Mucosa of rectum (tissue), 2 donors: ENCODE results near the gene RTP5.

Experiments used
- H3K27ac ChIP-seq, 2 donors: one replicate each; pipeline ENCODE4 v1.7.0; 2013; ENCODE audit warnings: inconsistent platforms in 2 of 2, low read depth in 2 of 2, low read length in 2 of 2
- H3K27me3 ChIP-seq, 2 donors: one replicate each; pipeline ENCODE4 v1.7.0; 2013; ENCODE audit warnings: low read length in 2 of 2; ENCODE audit not compliant: control insufficient read depth in 2 of 2, insufficient read depth in 2 of 2
- H3K36me3 ChIP-seq, 2 donors: one replicate each; pipeline ENCODE4 v1.7.0; 2013; ENCODE audit warnings: low read length in 2 of 2; ENCODE audit not compliant: control insufficient read depth in 2 of 2, insufficient read depth in 2 of 2
- H3K4me1 ChIP-seq, 2 donors: one replicate each; pipeline ENCODE4 v1.7.0; 2013; ENCODE audit warnings: low read length in 2 of 2, mild to moderate bottlenecking in 1 of 2; ENCODE audit not compliant: control insufficient read depth in 2 of 2, insufficient read depth in 2 of 2
- H3K4me3 ChIP-seq, 2 donors: one replicate each; pipeline ENCODE4 v1.7.0; 2013; ENCODE audit warnings: low read length in 2 of 2
- H3K9ac ChIP-seq, 2 donors: one replicate each; pipeline ENCODE4 v1.7.0; 2013; ENCODE audit warnings: low read length in 2 of 2, low read depth in 1 of 2, mild to moderate bottlenecking in 1 of 2
- H3K9me3 ChIP-seq, 2 donors: one replicate each; pipeline ENCODE4 v1.7.0; 2013; ENCODE audit warnings: low read length in 2 of 2; ENCODE audit not compliant: control insufficient read depth in 2 of 2
- donor health status: healthy.
- donor health status: Normal muscosa, but diverticular disease.

Gene RTP5

DNA sequence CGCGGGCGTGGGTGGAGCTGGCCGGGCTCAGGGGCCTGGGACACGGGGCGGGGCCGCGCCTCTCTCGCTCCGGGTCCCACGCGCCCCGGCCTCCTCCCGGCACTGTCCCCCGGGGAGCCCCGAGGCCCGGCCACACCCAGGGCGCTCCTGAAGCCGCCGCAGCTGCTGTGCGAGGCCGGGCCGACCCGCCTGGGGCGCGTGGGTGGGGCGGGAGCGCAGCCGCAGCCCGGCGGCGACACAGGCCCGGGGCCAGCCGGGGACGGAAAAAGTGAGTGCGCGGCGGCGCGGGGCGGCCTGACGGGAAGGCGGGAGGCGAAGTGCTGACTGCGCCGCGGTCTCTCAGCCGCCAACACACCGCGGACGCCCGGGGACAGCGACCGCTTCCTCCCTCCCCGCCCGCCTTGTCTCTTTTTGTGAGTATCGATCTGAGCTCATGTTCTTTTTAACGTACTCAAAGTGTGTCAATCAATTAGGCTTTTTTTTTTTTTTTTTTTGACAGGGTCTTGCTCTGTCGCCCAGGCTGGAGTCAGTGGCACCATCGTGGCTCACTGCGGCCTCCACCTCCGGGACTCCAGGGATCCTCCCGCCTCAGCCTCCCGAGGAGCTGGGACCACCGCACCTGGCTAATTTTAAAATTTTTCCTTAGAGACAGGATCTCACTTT lies 25.3 kb upstream of the RTP5 start:
- Histone ChIP-seq H3K4me3 (peak overlapping the region; percentile 48 to 67), H3K27me3 (no peaks in the 10 kb centered on the region), H3K36me3 (no peaks in the 10 kb centered on the region), H3K27ac (no peak overlapping the region), H3K4me1 (peaks cover 7 to 9% of the 10 kb centered on the region in 2 donors), H3K9me3 (no peaks in the 10 kb centered on the region), H3K9ac (peak overlapping the region; percentile 52 to 68)

DNA sequence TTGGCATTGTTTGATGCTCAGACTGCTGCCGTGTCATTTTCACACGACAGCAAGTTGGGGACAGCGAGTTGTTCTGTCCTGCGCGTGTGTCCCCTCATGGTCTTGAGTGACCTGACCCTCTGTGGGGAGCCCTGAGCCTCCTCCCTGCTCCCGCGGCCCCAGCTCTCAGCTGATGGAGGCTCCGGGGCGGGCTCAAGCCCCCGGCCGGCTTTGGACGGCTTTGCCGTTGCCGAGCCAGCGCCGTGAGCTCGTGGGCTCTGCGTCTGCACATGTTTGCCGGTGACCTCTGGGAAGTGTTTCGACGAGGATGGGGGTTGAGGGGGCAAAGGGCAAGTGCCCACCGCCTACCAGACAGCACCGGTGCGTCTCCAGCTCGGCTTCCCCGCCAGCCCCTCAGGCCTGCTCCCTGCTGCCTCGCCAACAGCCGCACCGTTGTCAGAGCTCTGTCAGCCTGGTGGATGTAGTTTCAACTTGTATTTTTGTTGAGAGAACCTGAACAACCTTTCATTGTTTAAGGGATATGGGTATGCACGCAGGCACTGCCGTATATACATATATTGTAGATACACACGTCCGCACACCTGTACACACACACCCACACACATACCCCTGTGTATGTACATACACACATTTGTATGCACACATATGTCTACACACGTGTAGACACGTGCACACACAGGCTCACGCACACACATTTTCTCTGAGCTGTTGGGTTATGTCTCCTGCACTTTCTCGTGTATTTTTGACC lies 24.5 kb upstream of the RTP5 start:
- Histone ChIP-seq H3K9ac (peak overlapping the region in 1 of 2 donors; percentile 68), H3K36me3 (no peaks in the 10 kb centered on the region), H3K27ac (no peak overlapping the region), H3K4me3 (no peak overlapping the region), H3K4me1 (peaks cover 7 to 9% of the 10 kb centered on the region in 2 donors), H3K9me3 (no peaks in the 10 kb centered on the region), H3K27me3 (no peaks in the 10 kb centered on the region)

DNA sequence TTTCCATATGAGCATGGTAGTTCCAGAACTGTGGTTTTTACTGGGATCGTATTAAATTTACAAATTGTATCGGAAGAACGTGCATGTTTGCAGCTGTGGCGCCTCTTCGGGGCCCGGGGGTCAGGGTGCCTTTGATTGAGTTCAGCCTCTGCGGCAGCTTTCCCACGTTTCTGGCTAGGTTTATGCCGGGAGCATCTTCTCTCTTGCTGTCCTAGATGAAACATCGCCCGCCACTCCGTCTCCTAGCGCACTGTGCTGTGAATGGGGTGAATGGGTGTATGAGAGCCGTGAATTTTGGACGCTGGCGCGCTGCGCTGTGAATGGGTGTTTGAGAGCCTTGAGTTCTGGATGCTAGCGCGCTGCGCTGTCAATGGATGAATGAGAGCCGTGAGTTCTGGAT lies 23.1 kb upstream of the RTP5 start:
- Histone ChIP-seq H3K36me3 (no peaks in the 10 kb centered on the region), H3K27ac (no peak overlapping the region), H3K4me1 (peaks cover 7 to 9% of the 10 kb centered on the region in 2 donors), H3K9ac (no peak overlapping the region), H3K4me3 (no peak overlapping the region), H3K27me3 (no peaks in the 10 kb centered on the region), H3K9me3 (no peaks in the 10 kb centered on the region)

DNA sequence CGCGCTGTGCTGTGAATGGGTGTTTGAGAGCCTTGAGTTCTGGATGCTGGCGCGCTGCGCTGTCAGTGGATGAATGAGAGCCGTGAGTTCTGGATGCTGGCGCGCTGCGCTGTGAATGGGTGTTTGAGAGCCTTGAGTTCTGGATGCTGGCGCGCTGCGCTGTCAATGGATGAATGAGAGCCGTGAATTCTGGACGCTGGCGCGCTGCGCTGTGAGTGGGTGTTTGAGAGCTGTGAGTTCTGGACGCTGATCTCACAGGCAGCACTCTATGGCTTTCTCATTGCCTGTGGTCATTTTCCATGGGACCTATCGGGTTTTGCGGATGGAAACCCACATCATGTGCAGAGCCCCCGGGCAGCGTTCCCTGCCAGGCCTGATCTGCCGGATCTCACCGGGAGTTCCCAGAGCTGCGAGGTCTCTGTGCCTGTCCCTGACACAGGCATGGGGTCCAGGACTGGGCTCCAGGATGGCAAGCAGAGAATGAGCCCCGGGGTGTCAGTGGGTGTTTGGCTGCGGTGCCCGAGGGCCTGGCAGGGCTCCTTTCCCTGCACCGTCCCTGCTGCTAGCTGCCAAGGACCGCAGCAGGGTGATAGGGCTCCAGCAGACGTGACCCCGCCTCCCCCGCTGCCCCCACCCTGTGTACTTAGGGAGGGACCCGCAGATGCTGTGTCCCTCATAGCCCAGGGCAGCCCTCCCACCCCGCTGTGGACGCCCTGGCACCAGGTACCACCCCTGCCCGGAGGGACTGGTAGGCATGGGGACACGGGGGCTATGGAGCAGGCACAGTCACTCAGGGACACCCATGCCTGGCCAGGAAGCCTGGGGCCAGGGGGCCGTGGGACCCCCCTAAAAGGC lies 20.5 kb upstream of the RTP5 start:
- Histone ChIP-seq H3K27me3 (no peaks in the 10 kb centered on the region), H3K4me3 (no peak overlapping the region), H3K9ac (no peak overlapping the region), H3K4me1 (peaks cover 5 to 7% of the 10 kb centered on the region in 2 donors), H3K36me3 (no peaks in the 10 kb centered on the region), H3K9me3 (no peaks in the 10 kb centered on the region), H3K27ac (no peak overlapping the region)

DNA sequence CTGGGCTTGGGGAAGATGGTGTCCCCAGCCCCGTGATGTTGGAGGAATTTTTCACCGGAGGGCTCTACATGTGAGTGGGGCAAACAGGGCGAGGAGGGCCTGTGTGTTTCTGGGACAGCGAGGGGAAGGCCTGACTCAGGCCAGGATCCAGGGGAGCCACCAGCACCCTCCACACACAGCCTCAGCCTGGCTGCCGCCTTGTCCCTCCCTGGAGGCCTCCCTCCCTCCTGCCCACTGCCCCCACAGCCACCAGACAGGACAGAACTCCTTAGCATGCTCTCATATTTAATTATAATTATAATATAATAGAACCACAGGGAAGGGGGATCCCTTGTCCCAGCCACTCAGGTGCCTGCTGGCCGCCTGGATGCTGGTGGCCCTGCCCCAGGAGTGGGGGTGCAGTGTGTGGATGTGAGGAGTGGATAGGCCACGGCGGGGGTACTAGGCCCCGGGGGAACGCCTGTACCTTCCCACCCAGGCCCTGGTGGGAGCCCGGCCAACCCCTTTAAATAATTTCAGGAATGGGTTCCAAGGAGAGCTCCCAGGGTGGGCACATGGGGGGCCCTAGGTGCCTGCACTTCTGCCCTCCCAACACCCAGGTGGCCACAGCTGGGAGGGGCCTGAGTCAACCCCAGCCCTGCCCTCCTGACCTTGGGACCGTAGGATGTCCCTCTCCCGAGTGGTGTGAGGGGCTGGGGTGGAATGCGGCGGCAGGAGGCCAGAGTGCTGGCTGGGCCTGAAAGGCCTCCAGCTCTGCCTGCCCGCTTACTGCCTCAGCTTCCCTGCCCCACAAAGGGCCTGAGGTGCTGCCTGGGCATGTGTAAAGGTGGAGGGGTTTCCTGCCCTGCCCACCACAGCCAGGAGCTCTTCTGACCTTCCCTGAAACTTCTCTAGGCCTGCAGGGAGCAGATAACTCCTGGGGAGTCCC lies 19.6 kb upstream of the RTP5 start:
- Histone ChIP-seq H3K36me3 (no peaks in the 10 kb centered on the region), H3K4me1 (peaks cover 0 to 2% of the 10 kb centered on the region in 2 donors), H3K9me3 (no peaks in the 10 kb centered on the region), H3K27me3 (no peaks in the 10 kb centered on the region), H3K4me3 (no peak overlapping the region), H3K9ac (no peak overlapping the region), H3K27ac (no peak overlapping the region)

DNA sequence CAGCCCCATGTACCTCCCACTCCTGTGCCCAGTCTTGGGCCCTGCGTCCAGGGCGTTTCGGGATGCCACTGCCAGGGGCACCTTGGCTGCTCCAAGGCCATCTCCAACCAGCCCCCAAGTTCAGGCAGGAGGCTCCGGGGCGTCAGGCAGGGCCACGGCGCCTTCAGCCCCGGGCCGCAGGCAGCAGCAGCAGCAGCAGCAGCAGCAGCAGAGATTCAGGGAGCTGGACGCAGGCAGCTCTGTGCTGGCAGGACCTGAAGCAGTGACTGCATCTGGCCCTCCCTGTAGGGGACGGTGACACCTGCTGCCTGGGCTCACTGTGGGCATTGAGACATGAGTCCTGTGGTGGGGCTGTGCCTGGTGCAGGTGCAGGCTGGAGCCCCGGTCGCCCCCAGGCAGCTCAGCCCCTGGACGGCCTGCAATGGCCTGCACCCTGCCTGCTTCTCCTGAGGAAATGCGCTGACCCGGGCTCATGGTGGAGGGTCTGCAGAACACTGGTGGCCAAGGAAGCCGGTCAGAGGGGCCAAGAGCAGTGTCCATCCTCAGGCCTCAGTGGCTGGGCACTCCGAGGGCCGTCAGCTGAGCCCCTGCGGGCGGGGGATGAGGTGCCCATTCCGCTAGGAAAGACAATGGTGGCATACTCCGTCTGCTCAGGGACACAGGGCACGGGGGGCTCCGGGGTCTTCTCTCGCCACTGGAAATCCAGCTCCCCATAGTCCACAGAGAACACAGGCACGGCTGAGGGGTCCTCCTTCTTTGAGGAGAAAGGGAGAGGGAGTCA lies 18.8 kb upstream of the RTP5 start:
- no peak overlapping the region for H3K9ac ChIP-seq
- no peaks in the 10 kb centered on the region for H3K27me3 ChIP-seq
- no peak overlapping the region for H3K4me3 ChIP-seq
- H3K9me3 ChIP-seq, result no peaks in the 10 kb centered on the region
- no peak overlapping the region for H3K27ac ChIP-seq
- H3K4me1 ChIP-seq, result peaks cover 0 to 2% of the 10 kb centered on the region in 2 donors
- H3K36me3 ChIP-seq, result no peaks in the 10 kb centered on the region

DNA sequence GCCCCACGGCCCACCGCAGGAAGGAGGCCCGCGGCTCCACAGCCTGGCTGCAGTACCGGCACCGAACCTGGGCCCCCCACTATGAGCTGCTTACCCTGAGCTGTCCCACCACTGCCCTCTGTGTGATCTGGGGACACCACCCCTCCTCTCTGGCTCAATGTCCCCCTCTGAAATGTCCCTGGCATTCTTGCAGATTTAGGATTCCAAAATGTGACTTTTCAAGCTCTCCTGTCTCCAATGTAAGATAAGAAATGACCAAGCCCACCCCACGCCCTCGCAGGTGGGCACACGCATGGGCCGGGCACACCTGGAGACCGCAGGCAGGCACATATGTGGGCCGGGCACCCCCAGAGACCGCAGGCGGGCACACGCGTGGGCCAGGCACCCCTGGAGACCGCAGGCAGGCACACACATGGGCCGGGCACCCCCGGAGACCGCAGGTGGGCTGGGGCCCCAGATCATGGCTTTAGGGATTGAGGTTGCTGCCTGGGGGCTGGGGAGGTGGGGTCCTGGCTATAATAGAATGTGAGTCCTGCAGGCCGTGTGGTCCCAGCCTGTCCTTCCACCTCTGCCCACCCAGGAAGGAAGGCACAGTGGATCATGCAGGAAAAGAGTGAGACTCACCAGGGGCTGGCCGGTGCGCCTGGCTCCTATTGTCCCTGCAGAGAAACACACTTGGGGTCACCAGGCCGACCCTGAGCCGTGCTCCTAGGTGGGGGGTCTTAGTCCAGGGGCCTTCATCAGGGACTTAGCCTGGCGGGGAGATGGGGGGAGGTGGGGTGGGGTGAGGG lies 18.0 kb upstream of the RTP5 start:
- Histone ChIP-seq H3K27ac (no peak overlapping the region), H3K4me3 (no peak overlapping the region), H3K27me3 (no peaks in the 10 kb centered on the region), H3K4me1 (no peaks in the 10 kb centered on the region), H3K9me3 (no peaks in the 10 kb centered on the region), H3K9ac (no peak overlapping the region), H3K36me3 (no peaks in the 10 kb centered on the region)

DNA sequence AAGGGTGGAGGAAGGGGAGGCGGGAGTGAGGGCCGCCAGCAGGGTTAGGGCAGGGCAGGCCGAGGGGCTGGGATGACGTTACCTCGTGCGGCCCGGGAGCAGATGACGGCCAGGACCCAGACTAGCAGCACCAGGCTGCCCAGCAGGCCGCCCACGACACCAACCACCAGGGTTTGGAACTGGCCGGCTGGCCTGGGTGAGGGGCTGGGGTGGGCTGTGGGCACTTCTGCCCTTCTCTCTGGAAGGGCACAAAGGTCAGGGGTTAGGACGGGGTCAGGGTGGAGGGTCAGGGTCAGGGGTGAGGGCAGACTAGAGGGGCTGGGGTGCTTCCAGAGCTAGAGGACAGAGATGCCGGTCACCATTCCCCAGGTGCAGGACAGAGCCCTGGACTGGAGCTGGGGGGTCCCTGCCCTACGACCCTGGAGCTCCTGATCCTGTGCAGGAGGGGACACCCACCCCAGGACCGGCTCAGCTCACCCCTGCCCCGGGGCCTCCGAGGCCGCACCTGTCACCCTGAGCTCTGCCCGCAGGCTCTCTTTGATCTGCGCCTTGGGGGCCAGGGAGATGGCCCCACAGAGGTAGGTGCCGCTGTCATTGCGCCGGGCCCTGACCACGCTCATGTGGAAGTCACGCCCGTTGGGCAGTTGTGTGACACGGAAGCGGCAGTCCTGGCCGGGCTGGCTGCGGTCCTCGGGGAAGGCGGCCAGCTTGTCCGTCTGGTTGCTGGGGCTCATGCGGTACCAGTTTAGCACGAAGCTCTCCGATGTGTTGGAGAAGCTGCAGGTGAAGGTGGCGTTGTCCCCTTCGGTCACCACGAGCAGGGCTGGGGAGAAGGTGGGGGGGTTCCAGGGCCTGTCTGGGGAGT lies 17.2 kb upstream of the RTP5 start:
- Histone ChIP-seq H3K4me1 (no peaks in the 10 kb centered on the region), H3K9me3 (no peaks in the 10 kb centered on the region), H3K9ac (no peak overlapping the region), H3K27ac (no peak overlapping the region), H3K27me3 (peaks cover 0 to 7% of the 10 kb centered on the region in 2 donors), H3K36me3 (no peaks in the 10 kb centered on the region), H3K4me3 (no peak overlapping the region)
